DLD1 (cell line): ENCODE data around the gene SHD.

Experiments used
- in situ Hi-C: cut with HindIII; loops from 2 replicates; pipeline ENCODE4 v1.10.0; 2017; ENCODE audit warnings: low sequenced_read_pairs

Gene SHD

DNA sequence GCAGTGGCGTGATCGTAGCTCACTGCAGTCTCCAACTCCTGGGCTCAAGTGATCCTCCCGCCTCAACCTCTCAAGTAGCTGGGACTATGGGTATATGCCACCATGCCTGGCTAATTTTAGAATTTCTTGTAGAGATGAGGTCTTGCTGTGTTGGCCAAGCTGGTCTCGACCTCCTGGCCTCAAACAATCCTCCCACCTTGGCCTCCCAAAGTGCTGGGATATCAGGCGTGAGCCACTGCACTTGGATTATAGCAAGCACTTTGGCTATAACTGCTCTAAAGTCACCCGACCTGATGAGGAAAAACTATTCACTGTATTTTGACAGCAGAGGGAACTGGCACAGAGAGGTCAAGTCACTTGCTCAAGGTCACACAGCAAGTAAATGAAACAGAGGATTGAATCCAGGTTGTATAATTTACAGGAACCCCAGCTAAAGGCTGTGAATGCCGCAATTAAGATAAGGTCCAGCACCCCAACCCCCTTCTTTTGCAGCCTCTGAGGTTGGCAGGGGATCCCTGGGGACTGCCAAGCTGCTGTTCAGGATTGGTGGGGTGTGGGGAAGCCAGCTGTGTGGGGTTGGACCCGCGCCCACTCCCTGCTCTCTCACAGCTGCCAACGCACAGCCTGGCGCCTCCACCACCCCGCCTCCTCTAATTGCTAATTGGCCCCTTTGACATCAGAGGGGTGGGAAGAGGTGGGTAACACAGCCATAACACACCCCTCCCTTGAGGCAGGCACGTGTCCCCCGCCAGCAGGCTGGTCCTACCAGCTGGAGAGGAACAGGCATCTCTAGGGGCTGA, 17.1 kb downstream of the SHD start:
- in situ Hi-C loops: no loop called here

- in situ Hi-C loops: no loop called here
These were observed 19.1 kb downstream of the SHD start for GRCh38 chr19:4297901-4298809.

DNA sequence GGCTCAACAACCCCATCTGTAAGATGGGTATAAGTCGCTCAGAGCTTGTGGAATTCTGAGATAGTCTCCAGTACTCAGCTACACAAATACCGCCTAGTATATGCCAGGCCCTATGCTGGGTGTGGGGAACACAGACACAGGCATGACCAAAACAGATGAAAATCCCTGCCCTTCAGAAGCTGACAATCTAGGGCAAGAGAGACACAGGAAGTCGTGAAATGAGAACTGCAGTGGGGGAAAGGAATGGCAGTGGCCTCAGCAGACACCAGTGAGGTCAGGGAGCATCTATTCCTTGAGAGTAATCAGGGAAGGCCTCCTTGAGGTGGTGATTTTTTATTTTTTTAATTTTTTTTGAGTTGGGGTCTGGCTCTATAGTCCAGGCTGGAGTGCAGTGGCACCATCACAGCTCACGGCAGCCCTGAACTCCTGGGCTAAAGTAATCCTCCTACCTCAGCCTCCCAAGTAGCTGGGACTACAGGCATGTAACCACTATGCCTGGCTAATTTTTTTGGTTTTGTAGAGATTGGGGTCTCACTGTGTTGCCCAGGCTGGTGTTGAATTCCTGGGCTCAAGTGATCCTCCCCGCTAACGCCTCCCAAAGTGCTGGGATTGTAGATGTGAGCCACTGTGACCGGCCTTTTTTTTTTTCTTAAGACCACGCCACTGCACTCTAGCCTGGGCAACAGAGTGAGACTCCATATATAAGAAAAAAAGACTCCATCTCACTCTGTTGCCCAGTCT, 19.9 kb downstream of the SHD start:
- in situ Hi-C loops: no loop called here

GRCh38 chr19:4300589-4300988, 21.5 kb downstream of the SHD start:
- in situ Hi-C loops: no loop called here

DNA sequence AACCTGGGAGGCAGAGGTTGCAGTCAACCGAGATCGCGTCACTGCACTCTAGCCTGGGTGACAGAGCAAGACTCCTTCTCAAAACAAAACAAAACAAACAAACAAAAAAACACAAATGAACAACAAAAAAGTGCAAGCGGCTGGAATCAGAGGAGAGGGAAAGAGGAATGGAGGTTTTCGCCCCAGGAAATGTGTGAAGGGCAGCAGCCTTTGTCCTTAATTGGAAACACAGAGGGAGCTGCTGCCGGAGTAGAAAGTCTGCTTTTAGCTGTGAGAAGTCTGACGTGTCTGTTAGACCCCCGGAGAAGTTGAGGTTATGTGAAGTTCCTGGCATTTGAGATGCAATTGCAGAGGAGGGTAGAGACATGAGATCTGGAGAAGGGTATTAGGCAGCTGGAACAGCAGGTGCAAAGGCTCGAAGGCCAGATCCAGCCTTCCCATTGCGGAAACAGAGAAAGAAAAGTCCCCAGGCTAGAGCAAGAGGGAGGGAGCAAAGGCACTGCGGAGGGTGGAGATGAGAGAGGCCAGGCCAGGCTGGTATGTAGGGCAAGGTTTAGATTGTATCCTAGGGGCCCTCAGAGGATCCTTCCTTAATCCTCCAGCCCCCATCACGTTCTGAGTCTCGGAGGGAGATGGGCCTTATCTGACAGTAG, 22.6 kb downstream of the SHD start:
- in situ Hi-C loops: no loop called here

- in situ Hi-C loops: no loop called here
These were observed 23.2 kb downstream of the SHD start, which contains the start of gene TMIGD2 for GRCh38 chr19:4302243-4302640. TMIGD2 (minus strand) TSS chr19:4302389; CDS start chr19:4302385, 4 bp downstream.

- in situ Hi-C loops: no loop called here
These were observed 24.9 kb downstream of the SHD start for GRCh38 chr19:4303819-4304537.

- in situ Hi-C loops: no loop called here
These were observed 25.6 kb downstream of the SHD start, which contains the start of gene FSD1 for GRCh38 chr19:4304538-4305256. FSD1 (plus strand) TSS chr19:4304598; CDS start chr19:4304747, 149 bp downstream.

- in situ Hi-C loops: no loop called here
These were observed 26.2 kb downstream of the SHD start for GRCh38 chr19:4305257-4305612.

- in situ Hi-C loops: no loop called here
These were observed 26.6 kb downstream of the SHD start for GRCh38 chr19:4305659-4306058.

DNA sequence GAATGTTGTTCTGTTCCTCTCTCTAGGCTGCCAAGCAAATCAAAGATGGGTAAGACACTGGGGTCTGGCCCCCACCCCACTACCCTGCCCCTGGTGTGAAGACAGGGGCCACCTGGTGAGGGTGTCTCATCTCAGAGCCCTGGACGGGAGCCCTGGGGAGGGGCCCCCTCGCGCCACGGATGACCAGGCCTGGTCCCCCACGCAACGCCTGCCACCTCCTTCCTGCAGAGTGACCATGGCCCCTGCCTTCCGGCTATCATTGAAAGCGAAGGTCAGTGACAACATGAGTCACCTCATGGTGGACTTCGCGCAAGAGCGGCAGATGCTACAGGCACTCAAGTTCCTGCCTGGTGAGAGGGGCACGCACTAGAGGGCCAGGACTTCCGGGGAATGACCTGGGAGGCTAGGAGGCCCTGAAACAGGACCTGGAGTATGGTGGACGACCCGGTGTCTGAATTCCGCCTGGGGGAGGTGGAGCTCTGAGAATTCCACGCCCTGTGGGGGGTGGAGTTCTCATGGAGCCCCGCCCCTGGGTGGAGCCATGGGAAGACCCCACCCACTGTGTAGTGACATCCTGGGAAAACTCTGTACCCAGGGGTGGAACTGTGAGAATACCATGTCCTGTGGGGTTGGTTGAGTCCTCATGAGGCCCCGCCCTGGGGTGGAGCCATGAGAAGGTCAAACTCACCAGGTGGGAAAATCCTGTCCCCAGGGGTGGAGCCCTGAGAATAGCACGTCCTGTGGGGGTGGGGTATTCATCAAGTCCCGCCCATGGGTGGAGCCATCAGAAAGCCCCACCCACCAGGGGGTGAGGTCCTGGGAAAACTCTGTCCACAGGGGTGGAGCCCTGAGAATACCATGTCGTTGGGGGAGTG, 31.4 kb downstream of the SHD start:
- in situ Hi-C loops: no loop called here

DNA sequence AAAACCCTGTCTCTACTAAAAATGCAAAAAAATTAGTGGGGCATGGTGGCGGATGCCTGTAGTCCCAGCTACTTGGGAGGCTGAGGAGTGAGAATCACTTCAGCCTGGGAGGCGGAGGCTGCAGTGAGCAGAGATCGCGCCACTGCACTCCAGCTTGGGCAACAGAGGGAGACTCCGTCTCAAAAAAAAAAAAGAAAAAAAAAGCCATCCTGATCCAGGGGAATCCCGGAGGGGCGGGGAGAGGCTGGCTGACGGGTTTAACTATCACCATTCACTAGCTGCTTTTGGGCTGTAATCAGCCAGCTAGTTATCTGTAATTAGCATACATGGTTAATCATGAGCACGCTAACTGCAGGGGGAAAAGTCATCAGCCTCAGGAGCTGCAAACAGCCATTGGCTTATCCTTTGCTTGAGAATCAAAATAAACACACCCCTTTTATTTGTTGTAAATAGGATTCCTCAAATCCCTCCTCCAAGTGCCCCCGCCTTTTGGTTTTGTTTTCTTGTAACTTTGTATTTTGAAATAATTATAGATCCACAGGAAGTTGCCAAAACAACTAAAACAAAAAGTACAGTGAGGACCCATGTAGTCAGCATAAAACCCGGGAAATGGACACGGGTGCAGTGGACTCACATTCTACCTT, 34.9 kb downstream of the SHD start:
- in situ Hi-C loops: no loop called here

DNA sequence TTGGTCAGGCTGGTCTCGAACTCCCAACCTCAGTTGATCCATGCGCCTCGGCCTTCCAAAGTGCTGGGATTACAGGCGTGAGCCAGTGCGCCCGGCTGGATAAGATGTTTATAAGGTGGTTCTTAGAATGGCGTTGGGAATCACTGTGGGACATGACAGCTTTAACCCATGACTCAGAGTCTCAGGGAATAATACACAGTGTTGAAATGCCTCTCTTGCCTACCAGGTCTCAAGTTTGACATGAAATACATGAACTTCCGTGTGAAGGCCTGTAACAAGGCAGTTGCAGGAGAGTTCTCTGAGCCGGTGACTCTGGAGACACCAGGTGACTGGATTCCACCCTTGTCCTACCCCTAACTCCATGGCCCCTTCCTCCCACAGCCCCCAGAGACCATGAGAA, 37.9 kb downstream of the SHD start:
- in situ Hi-C loops: no loop called here

GRCh38 chr19:4318460-4318859, 39.4 kb downstream of the SHD start:
- in situ Hi-C loops: no loop called here

GRCh38 chr19:4319067-4319718, 40.1 kb downstream of the SHD start:
- in situ Hi-C loops: no loop called here

- in situ Hi-C loops: no loop called here
These were observed 41.4 kb downstream of the SHD start for GRCh38 chr19:4320419-4320818.

- in situ Hi-C loops: no loop called here
These were observed 44.0 kb downstream of the SHD start for GRCh38 chr19:4322942-4323665.
